Thoracic aorta (tissue), 2 donors: Measurements from ENCODE around the gene TIAM2. TPM values are rescaled to one million over a fixed set of nuclear protein-coding genes. Genes with fewer than 3 reads are reported as not detected.
A peak's percentile ranks its signal among the peaks of the same experiment; 100 is the strongest.

ENCODE experiments used
- ATAC-seq: fragments of 150-250 bp; one replicate; pipeline ENCODE4 v1.8.0; 2017; ENCODE audit warnings: low read depth; ENCODE audit not compliant: insufficient number of reproducible peaks, low FRiP score
- DNase-seq: peaks from one replicate; pipeline ENCODE4 v3.0.0-alpha.2; 2020; ENCODE audit warnings: low spot score
- H3K27ac ChIP-seq, 2 donors: fragments of 200-600 bp; sonication (generic); 1 replicate in 1 of 2; 2 replicates in 1 of 2; pipeline ENCODE4 v1.5.1; 2016; ENCODE audit warnings: mild to moderate bottlenecking in 2 of 2, moderate library complexity in 2 of 2
- H3K27me3 ChIP-seq: fragments of 200-600 bp; sonication (generic); replicated peaks from 2 replicates; pipeline ENCODE4 v1.6.0; 2016; ENCODE audit warnings: mild to moderate bottlenecking; ENCODE audit not compliant: insufficient read depth
- H3K36me3 ChIP-seq: fragments of 200-600 bp; sonication (generic); one replicate; pipeline ENCODE4 v1.5.1; 2016
- H3K4me1 ChIP-seq, 2 donors: fragments of 200-600 bp; sonication (generic); 1 replicate in 1 of 2; 2 replicates in 1 of 2; pipeline versions ENCODE4 v1.5.1 to v1.6.0; 2016; ENCODE audit warnings: low read depth in 2 of 2, mild to moderate bottlenecking in 1 of 2; ENCODE audit not compliant: control insufficient read depth in 1 of 2
- H3K4me3 ChIP-seq: fragments of 200-600 bp; sonication (generic); 2 replicates; pipeline ENCODE4 v1.5.1; 2016; ENCODE audit warnings: mild to moderate bottlenecking
- H3K9me3 ChIP-seq: fragments of 200-600 bp; sonication (generic); 2 replicates; pipeline ENCODE4 v1.5.1; 2016
- total RNA-seq, 2 donors: library from RNA; depleted of rRNA; stranded (reverse); fragments of >200 nt; gene quantifications; one replicate each; pipeline versions ENCODE4 v1.1.0 to v1.2.3, GENCODE V29; 2016
- TF ChIP-seq, protein P1 (sequence below): fragments of 200-600 bp; sonication (generic); IDR thresholded peaks from one replicate; pipeline ENCODE4 v1.5.1; 2019; ENCODE audit warnings: antibody characterized with exemption

Gene TIAM2
- total RNA-seq, 2 donors from 2014 or later, result 17.8 to 22.1 TPM

DNA sequence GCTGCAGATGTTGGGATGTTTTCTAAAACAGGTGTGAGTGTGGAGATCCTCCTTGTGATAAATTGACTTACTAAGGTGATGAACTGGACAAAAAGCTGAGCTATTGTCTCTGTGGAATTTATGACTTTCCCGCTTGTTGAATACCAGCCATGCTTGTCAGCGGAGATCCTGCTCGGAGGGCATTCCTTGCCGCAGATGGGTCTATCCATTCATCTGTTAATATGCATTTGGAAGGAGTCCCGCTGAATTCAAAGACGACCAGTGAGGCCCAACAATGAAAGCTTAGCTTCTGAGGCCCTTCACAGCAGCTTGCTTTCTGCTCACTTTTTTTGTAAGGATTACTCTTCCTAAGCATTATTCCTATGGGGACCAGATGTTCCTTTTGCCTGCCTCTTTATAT is 124.9 kb downstream of the TIAM2 start:
- TF ChIP-seq, protein P1, sequence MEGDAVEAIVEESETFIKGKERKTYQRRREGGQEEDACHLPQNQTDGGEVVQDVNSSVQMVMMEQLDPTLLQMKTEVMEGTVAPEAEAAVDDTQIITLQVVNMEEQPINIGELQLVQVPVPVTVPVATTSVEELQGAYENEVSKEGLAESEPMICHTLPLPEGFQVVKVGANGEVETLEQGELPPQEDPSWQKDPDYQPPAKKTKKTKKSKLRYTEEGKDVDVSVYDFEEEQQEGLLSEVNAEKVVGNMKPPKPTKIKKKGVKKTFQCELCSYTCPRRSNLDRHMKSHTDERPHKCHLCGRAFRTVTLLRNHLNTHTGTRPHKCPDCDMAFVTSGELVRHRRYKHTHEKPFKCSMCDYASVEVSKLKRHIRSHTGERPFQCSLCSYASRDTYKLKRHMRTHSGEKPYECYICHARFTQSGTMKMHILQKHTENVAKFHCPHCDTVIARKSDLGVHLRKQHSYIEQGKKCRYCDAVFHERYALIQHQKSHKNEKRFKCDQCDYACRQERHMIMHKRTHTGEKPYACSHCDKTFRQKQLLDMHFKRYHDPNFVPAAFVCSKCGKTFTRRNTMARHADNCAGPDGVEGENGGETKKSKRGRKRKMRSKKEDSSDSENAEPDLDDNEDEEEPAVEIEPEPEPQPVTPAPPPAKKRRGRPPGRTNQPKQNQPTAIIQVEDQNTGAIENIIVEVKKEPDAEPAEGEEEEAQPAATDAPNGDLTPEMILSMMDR, result no peak
- DNase-seq, result no peak
- H3K4me3 ChIP-seq, result no peak overlapping the region
- H3K36me3 ChIP-seq, result no peaks in the 10 kb centered on the region
- H3K4me1 ChIP-seq, result no peaks in the 10 kb centered on the region
- no peaks in the 10 kb centered on the region for H3K9me3 ChIP-seq
- no peak overlapping the region for H3K27ac ChIP-seq
- ATAC-seq, result no peak
- no peaks in the 10 kb centered on the region for H3K27me3 ChIP-seq

DNA sequence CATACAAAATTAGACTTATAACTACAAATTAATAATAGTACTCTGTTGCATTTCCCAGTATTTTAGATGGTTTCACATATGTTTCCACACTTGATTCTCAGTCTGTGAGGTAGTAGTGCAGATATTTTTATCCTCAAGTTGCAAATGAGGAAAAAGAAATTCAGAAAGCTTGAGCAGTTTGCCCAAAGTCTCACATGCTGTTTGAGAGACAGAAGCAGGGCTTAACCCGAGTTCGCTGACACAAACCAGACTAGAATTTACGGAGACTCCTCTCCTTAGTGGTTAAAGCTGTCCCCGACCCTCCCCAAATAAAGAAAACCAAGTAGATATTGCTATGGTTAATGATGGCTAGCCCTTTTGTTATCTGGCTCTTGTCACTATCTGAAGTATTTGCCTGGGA is 126.2 kb downstream of the TIAM2 start:
- Histone ChIP-seq H3K27me3 (no peaks in the 10 kb centered on the region), H3K9me3 (no peaks in the 10 kb centered on the region), H3K36me3 (no peaks in the 10 kb centered on the region), H3K4me3 (peak overlapping the region; percentile 65), H3K27ac (peak overlapping the region; percentile 26 to 35), H3K4me1 (no peaks in the 10 kb centered on the region)
- ATAC-seq (no peak), DNase-seq (no peak)
- TF ChIP-seq, protein P1, result no peak

- Histone ChIP-seq H3K9me3 (no peaks in the 10 kb centered on the region), H3K4me1 (no peaks in the 10 kb centered on the region), H3K36me3 (no peaks in the 10 kb centered on the region), H3K27ac (peak overlapping the region; percentile 26 to 35), H3K4me3 (peak overlapping the region; percentile 65), H3K27me3 (no peaks in the 10 kb centered on the region)
- ATAC-seq, result no peak
- TF ChIP-seq, protein P1, result no peak
- no peak for DNase-seq
Measured at GRCh38 chr6:155121699-155122098, 126.6 kb downstream of the TIAM2 start.

GRCh38 chr6:155122199-155122950 is 127.3 kb downstream of the TIAM2 start:
- H3K4me3 ChIP-seq, result peak overlapping the region; percentile 65
- no peaks in the 10 kb centered on the region for H3K9me3 ChIP-seq
- no peaks in the 10 kb centered on the region for H3K4me1 ChIP-seq
- no peaks in the 10 kb centered on the region for H3K27me3 ChIP-seq
- DNase-seq (no peak), ATAC-seq (no peak)
- TF ChIP-seq, protein P1, result no peak
- H3K36me3 ChIP-seq, result no peaks in the 10 kb centered on the region
- no peak overlapping the region for H3K27ac ChIP-seq

DNA sequence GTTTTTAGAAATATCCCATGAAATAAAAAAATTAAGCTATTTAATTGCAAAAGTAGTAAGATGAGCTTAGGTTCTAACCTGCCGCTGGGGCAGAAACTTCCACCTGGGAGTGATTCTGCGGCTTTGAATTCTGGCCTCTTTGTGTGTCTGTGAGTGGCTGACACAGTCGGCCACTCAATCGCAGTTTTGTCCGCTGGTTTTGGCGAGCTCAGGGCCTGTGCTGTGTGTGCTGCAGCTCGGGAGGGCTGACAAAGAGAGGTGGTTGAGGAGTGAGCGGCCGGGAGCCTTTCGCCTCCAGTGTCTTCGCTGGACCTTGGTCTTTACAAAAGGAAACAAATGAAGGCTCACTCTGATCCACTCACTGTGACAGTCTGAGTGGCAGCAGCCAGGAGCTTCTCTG is 128.4 kb downstream of the TIAM2 start:
- Histone ChIP-seq H3K36me3 (no peaks in the 10 kb centered on the region), H3K9me3 (no peaks in the 10 kb centered on the region), H3K4me1 (peaks cover 0 to 2% of the 10 kb centered on the region in 2 donors), H3K4me3 (no peak overlapping the region), H3K27me3 (no peaks in the 10 kb centered on the region), H3K27ac (no peak overlapping the region)
- ATAC-seq (no peak), DNase-seq (no peak)
- TF ChIP-seq, protein P1, result no peak
